HepG2 (cell line): ENCODE results near the gene CNNM4. TPM values are rescaled to one million over a fixed set of nuclear protein-coding genes. Genes with fewer than 3 reads are reported as not detected.
A peak's percentile ranks its signal among the peaks of the same experiment; 100 is the strongest.

Experiments
- ATAC-seq: fragments of 200-7000 bp; cut with Tn5 transposase; 3 replicates; pipeline ENCODE4 v1.9.1; 2020; ENCODE audit warnings: mild to moderate bottlenecking, moderate library complexity
- BruUV-seq: library from RNA; stranded (reverse); fragments of 400-500 nt; replicated peaks from 2 replicates; lab custom pipeline; 2021; lab: Mats Ljungman, UMichigan
- CTCF ChIA-PET: fragments of 300-600 bp; formaldehyde crosslinking; extraction: SDS; loops from one replicate; lab custom pipeline; 2021; ENCODE audit warnings: low total read pairs, inconsistent platforms, low intra/inter-chr PET ratio; lab: Yijun Ruan, JAX
- POLR2A ChIA-PET: fragments of 350-600 bp; sonication (Branson Sonifier 250); formaldehyde crosslinking; loops from one replicate; lab custom pipeline; 2020; ENCODE audit warnings: antibody characterized with exemption, inconsistent platforms; lab: Yijun Ruan, JAX
- DNase-seq: peaks from one replicate; pipeline ENCODE4 v3.0.0-alpha.2; 2015; ENCODE audit warnings: low spot score
- FAIRE-seq: peaks from 3 replicates; lab custom pipeline; 2011; peaks lifted over from hg19 to GRCh38; lab: Jason Lieb, UNC
- H2AFZ ChIP-seq: one replicate; pipeline ENCODE4 v1.6.1; 2011; ENCODE audit warnings: low read length, inconsistent platforms
- H3K27ac ChIP-seq: fragments of 300-600 bp; 3 replicates; pipeline ENCODE4 v1.8.0; 2011; ENCODE audit warnings: mixed run types, mild to moderate bottlenecking, mixed read lengths, low read length, inconsistent platforms; ENCODE audit not compliant: insufficient read depth; ENCODE audit errors: extremely low read length
- H3K27me3 ChIP-seq, 2 experiments: fragments of 200-600 bp in 1 of 2; 2 replicates in 1 of 2; 3 replicates in 1 of 2; pipeline versions ENCODE4 v1.6.0 to v1.8.0; 2011; ENCODE audit warnings: low read length in 2 of 2, mild to moderate bottlenecking in 2 of 2, moderate library complexity in 2 of 2, inconsistent platforms in 1 of 2; ENCODE audit not compliant: insufficient read depth in 2 of 2, control insufficient read depth in 1 of 2
- H3K36me3 ChIP-seq, 2 experiments: fragments of 200-600 bp in 1 of 2; replicated peaks in 1 of 2; 2 replicates in 1 of 2; 3 replicates in 1 of 2; pipeline versions ENCODE4 v1.5.1 to v1.8.0; 2011; ENCODE audit warnings: low read length in 2 of 2, inconsistent platforms in 1 of 2; ENCODE audit not compliant: insufficient read depth in 2 of 2, control insufficient read depth in 1 of 2
- H3K4me1 ChIP-seq: 2 replicates; pipeline ENCODE4 v1.5.1; 2012; ENCODE audit warnings: low read length, inconsistent platforms; ENCODE audit not compliant: insufficient read depth
- H3K4me2 ChIP-seq: 2 replicates; pipeline ENCODE4 v1.6.0; 2011; ENCODE audit warnings: low read depth, low read length, inconsistent platforms
- H3K4me3 ChIP-seq, 3 experiments: fragments of 200-600 bp in 1 of 3; sonication (generic), shearing (Covaris generic) in 1 of 3; replicated peaks in 1 of 3; 2 replicates each; pipeline ENCODE4 v1.5.1; 2011 to 2016; ENCODE audit warnings: low read length in 3 of 3, inconsistent platforms in 2 of 3, low read depth in 2 of 3, mild to moderate bottlenecking in 2 of 3, control low read depth in 1 of 3, mixed read lengths in 1 of 3; ENCODE audit not compliant: insufficient read depth in 1 of 3
- H3K79me2 ChIP-seq: one replicate; pipeline ENCODE4 v1.6.1; 2011; ENCODE audit warnings: low read length, inconsistent platforms; ENCODE audit not compliant: insufficient read depth
- H3K9ac ChIP-seq: 2 replicates; pipeline ENCODE4 v1.6.0; 2011; ENCODE audit warnings: mild to moderate bottlenecking, low read depth, low read length, inconsistent platforms; ENCODE audit not compliant: insufficient read depth
- H3K9me3 ChIP-seq: 2 replicates; pipeline ENCODE4 v1.5.1; 2012; ENCODE audit warnings: mild to moderate bottlenecking, low read length
- H4K20me1 ChIP-seq: 2 replicates; pipeline ENCODE4 v1.6.0; 2011; ENCODE audit warnings: inconsistent platforms, mild to moderate bottlenecking, low read length, moderate library complexity; ENCODE audit not compliant: insufficient read depth
- AKAP8 ChIP-seq: sonication (generic); formaldehyde crosslinking; IDR thresholded peaks from 2 replicates; pipeline ENCODE4 v1.5.1; 2020; ENCODE audit warnings: mild to moderate bottlenecking, missing genetic modification reagents
- ARID2 ChIP-seq: sonication (generic); formaldehyde crosslinking; IDR thresholded peaks from 2 replicates; pipeline ENCODE4 v1.8.1; 2022; ENCODE audit warnings: mild to moderate bottlenecking, missing genetic modification reagents, borderline replicate concordance
- BHLHE40 ChIP-seq: IDR thresholded peaks from 2 replicates; pipeline ENCODE4 v1.6.1; 2011; ENCODE audit warnings: low read length, improper control_type of control experiment
- CBFB ChIP-seq: sonication (generic); formaldehyde crosslinking; IDR thresholded peaks from 2 replicates; pipeline ENCODE4 v1.4.0; 2020; ENCODE audit warnings: missing genetic modification reagents
- ELF1 ChIP-seq: sonication (generic); formaldehyde crosslinking; IDR thresholded peaks from 2 replicates; pipeline ENCODE4 v1.4.0; 2020; ENCODE audit warnings: missing genetic modification reagents
- HES4 ChIP-seq: sonication (generic); formaldehyde crosslinking; IDR thresholded peaks from 2 replicates; pipeline ENCODE4 v1.9.0; 2021; ENCODE audit warnings: mild to moderate bottlenecking, missing genetic modification reagents, borderline replicate concordance
- KLF11 ChIP-seq: IDR thresholded peaks from 2 replicates; pipeline ENCODE4 v1.6.1; 2016; ENCODE audit warnings: missing compliant biosample characterization
- PCBP1 ChIP-seq: fragments of 200-400 bp; formaldehyde crosslinking; IDR thresholded peaks from 2 replicates; pipeline ENCODE4 v1.6.1; 2017; ENCODE audit warnings: mild to moderate bottlenecking, low read depth, low read length, borderline replicate concordance
- PLSCR1 ChIP-seq: sonication (generic); formaldehyde crosslinking; IDR thresholded peaks from 2 replicates; pipeline ENCODE4 v1.5.0; 2020; ENCODE audit warnings: missing genetic modification reagents, mild to moderate bottlenecking, borderline replicate concordance
- POLR2AphosphoS5 ChIP-seq: IDR thresholded peaks from 2 replicates; pipeline ENCODE4 v1.6.1; 2012; ENCODE audit warnings: low read depth, low read length
- RBM22 ChIP-seq: fragments of 200-400 bp; formaldehyde crosslinking; optimal IDR thresholded peaks from 2 replicates; pipeline ENCODE3; 2017; ENCODE audit warnings: mild to moderate bottlenecking, low read length, moderate library complexity
- RNF2 ChIP-seq: fragments of 450-650 bp; conservative IDR thresholded peaks from 2 replicates; pipeline ENCODE4 v1.6.1; 2016; ENCODE audit warnings: low read depth
- TAF15 ChIP-seq: fragments of 200-400 bp; formaldehyde crosslinking; IDR thresholded peaks from one replicate; pipeline ENCODE4 v1.6.1; 2018; ENCODE audit warnings: mild to moderate bottlenecking, low read depth, low read length; ENCODE audit not compliant: poor library complexity, severe bottlenecking
- YY1 ChIP-seq: IDR thresholded peaks from 2 replicates; pipeline ENCODE4 v1.6.1; 2011; ENCODE audit warnings: low read length, low read depth, moderate library complexity, mild to moderate bottlenecking; ENCODE audit not compliant: insufficient read depth, insufficient replicate concordance
- ZKSCAN8 ChIP-seq: IDR thresholded peaks from 2 replicates; pipeline ENCODE4 v1.6.1; 2016; ENCODE audit warnings: borderline replicate concordance, missing genetic modification reagents, missing compliant biosample characterization
- ZNF180 ChIP-seq: sonication (generic); formaldehyde crosslinking; IDR thresholded peaks from 2 replicates; pipeline ENCODE4 v1.4.0; 2020; ENCODE audit warnings: low read depth, missing genetic modification reagents, borderline replicate concordance
- ZNF234 ChIP-seq: sonication (generic); formaldehyde crosslinking; conservative IDR thresholded peaks from 2 replicates; pipeline ENCODE4 v1.5.1; 2020; ENCODE audit warnings: mild to moderate bottlenecking, missing genetic modification reagents
- ZNF24 ChIP-seq: fragments of 450-650 bp; IDR thresholded peaks from 2 replicates; pipeline ENCODE4 v1.6.1; 2017; ENCODE audit warnings: antibody characterized with exemption, mild to moderate bottlenecking
- ZNF30 ChIP-seq: sonication (generic); formaldehyde crosslinking; IDR thresholded peaks from 2 replicates; pipeline ENCODE4 v1.5.0; 2020; ENCODE audit warnings: mild to moderate bottlenecking, missing genetic modification reagents
- ZNF496 ChIP-seq: sonication (generic); formaldehyde crosslinking; IDR thresholded peaks from 2 replicates; pipeline ENCODE4 v1.8.1; 2023; ENCODE audit warnings: mild to moderate bottlenecking, moderate library complexity, missing genetic modification reagents; ENCODE audit not compliant: insufficient replicate concordance
- WGBS: methylation state at CpG from one replicate; pipeline ENCODE4 v1.1.6; 2017; ENCODE audit warnings: low lambda C conversion rate; 5-methylcytosine and 5-hydroxymethylcytosine counted together
- in situ Hi-C: cut with HindIII; loops from 2 replicates; pipeline ENCODE4 v1.10.0; 2017; ENCODE audit warnings: low pct_unique_long_range_greater_than_20kb; ENCODE audit not compliant: extremely low pct_ligation_motif_present
- intact Hi-C: fragments of 100-400 bp; cut with micrococcal nuclease; formaldehyde crosslinking; loops from one replicate; pipeline ENCODE4 v1.10.0; 2022; ENCODE audit not compliant: unreplicated experiment
- polyA plus RNA-seq, 8 experiments: library from polyadenylated mRNA; depleted of rRNA in 3 of 8; stranded (reverse) in 7 of 8; unstranded in 1 of 8; fragments of >200 nt; fragmentation: Illumina TruSeq in 4 of 8; extraction: Trizol in 4 of 8; gene quantifications; 2 replicates each; pipeline versions ENCODE4 v1.2.1 to v1.2.3, GENCODE V29; 2011 to 2016; ENCODE audit warnings: low read depth in 4 of 8, missing spikeins in 1 of 8, mixed read lengths in 1 of 8; ENCODE audit not compliant: insufficient read depth in 1 of 8
- total RNA-seq, 5 experiments: library from RNA; depleted of rRNA; stranded (reverse); fragments of >200 nt; fragmentation: Illumina TruSeq; extraction: Trizol; gene quantifications; 2 replicates each; pipeline ENCODE4 v1.2.3, GENCODE V29; 2016; ENCODE audit warnings: low read depth in 1 of 5
- TF ChIP-seq, protein P1 (sequence below): sonication (generic); formaldehyde crosslinking; IDR thresholded peaks from 2 replicates; pipeline ENCODE4 v1.4.0; 2020; ENCODE audit warnings: mild to moderate bottlenecking, missing genetic modification reagents
- TF ChIP-seq, protein P2 (sequence below): IDR thresholded peaks from 2 replicates; pipeline ENCODE4 v1.6.1; 2016; ENCODE audit warnings: missing compliant biosample characterization, missing genetic modification reagents, borderline replicate concordance

The CNNM4 gene
- total and polyA plus RNA-seq, 2 of the 13 experiments (the other 11 are each of a cell fraction or from before 2014, with no cell fraction given) = 5.9 to 8.4 TPM

DNA sequence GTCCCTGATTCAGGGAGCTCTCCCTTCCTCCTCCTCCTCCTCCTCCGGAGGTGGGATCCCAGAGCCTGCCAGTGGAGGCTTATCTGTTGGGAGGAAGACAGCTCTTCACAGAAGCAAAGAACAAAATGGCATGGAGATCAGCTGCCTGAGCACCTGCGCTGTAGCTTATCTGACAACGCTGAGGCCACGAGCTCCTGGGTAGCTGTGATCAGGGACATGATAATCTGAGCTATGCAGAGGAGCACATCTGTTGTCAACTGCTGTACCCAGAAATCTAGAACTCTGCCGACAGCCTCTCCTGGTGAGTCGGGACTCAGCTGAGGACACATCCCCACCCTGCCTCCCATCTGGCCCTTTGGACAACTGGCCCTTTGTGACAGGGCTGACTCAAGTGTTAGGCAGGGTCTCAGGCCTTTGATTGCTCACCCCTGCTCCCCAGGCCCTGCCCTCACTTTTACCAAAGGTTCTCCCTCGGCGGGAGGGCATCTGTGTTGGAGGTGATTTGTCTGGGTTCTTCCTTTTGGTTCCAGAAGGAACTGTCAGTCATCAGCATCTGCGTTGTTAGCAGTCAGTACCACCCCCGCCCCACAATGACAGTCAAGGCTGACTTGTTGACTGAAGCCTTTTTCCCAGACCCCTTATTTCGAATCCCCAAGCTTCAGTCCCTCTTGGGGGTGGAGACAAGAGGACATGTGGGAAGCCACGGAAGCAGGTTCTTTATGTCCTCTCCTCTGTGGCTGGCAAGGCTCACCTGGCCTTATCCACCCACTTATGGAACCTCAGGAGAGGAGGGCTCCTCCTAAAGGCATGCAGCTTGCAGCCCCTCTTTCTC lies 49.5 kb downstream of the CNNM4 start:
- H3K9ac ChIP-seq = peak overlapping the region; percentile 20; the same call in 1 of the 2 replicates
- peak; percentile 47 for DNase-seq
- intact Hi-C loops = no loop called here
- ATAC-seq = peak; percentile 46
- peak overlapping the region; percentile 69 for H3K27ac ChIP-seq
- POLR2A ChIA-PET = interaction anchor here (1.0 to 2.3 kb wide), 9 partner anchors 9 to 88 kb away, joined by 3 to 17 read pairs (median 3); partner anchors contain the start of genes ANKRD39 and CNNM4
- H3K4me2 ChIP-seq = peak overlapping the region; percentile 70
- no peak overlapping the region for H2AFZ ChIP-seq
- H3K79me2 ChIP-seq = peaks cover 3% of the 10 kb centered on the region
- H3K4me3 ChIP-seq = peak overlapping the region in 1 of 3 experiments; percentile 21; a peak in 2 of 6 replicates
- BruUV-seq = no TSS peak
- WGBS = 52% methylated on average over 12 of the region's 12 CpGs
- FAIRE-seq = no peak
- peaks cover 78% of the 10 kb centered on the region for H3K4me1 ChIP-seq
- in situ Hi-C loops = no loop called here
- H3K9me3 ChIP-seq = no peaks in the 10 kb centered on the region
- H3K36me3 ChIP-seq = no peaks in the 10 kb centered on the region
- no peaks in the 10 kb centered on the region for H4K20me1 ChIP-seq
- no peaks in the 10 kb centered on the region for H3K27me3 ChIP-seq
- CTCF ChIA-PET = no interaction called here
- TF ChIP-seq HES4 (CRISPR knock-in tag) (0 out of 2 replicates have a peak, but pooled peaks have one; percentile 29), ELF1 (no peak), RBM22 (peak; percentile 45), YY1 (no peak), ZNF30 (CRISPR knock-in tag) (no peak), ARID2 (CRISPR knock-in tag) (no peak), RNF2 (no peak), PCBP1 (no peak), KLF11 (CRISPR knock-in tag) (no peak), ZKSCAN8 (CRISPR knock-in tag) (no peak), ZNF180 (CRISPR knock-in tag) (no peak), ZNF24 (no peak), TAF15 (no peak), CBFB (no peak), BHLHE40 (0 out of 2 replicates have a peak, but pooled peaks have one; percentile 20), PLSCR1 (CRISPR knock-in tag) (no peak), ZNF234 (CRISPR knock-in tag) (no peak), ZNF496 (CRISPR knock-in tag) (no peak), AKAP8 (CRISPR knock-in tag) (0 out of 2 replicates have a peak, but pooled peaks have one; percentile 39), POLR2AphosphoS5 (no peak)
- TF ChIP-seq, protein P1, sequence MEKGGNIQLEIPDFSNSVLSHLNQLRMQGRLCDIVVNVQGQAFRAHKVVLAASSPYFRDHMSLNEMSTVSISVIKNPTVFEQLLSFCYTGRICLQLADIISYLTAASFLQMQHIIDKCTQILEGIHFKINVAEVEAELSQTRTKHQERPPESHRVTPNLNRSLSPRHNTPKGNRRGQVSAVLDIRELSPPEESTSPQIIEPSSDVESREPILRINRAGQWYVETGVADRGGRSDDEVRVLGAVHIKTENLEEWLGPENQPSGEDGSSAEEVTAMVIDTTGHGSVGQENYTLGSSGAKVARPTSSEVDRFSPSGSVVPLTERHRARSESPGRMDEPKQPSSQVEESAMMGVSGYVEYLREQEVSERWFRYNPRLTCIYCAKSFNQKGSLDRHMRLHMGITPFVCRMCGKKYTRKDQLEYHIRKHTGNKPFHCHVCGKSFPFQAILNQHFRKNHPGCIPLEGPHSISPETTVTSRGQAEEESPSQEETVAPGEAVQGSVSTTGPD (CRISPR knock-in tag) = no peak
- TF ChIP-seq, protein P2, sequence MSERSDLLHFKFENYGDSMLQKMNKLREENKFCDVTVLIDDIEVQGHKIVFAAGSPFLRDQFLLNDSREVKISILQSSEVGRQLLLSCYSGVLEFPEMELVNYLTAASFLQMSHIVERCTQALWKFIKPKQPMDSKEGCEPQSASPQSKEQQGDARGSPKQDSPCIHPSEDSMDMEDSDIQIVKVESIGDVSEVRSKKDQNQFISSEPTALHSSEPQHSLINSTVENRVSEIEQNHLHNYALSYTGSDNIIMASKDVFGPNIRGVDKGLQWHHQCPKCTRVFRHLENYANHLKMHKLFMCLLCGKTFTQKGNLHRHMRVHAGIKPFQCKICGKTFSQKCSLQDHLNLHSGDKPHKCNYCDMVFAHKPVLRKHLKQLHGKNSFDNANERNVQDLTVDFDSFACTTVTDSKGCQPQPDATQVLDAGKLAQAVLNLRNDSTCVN = no peak
